HG03196 (cell line): Measurements from ENCODE around the gene PCED1B.
"Not testable (repeated sequence)": the region's sequence is repeated elsewhere in the genome, so short reads cannot be mapped to it uniquely, and the experiment has no call there.

Experiments
- ATAC-seq: cut with Tn5 transposase; IDR thresholded peaks from one replicate; pipeline ENCODE4 v1.9.1; 2021; ENCODE audit not compliant: unreplicated experiment

The PCED1B gene, protein sequence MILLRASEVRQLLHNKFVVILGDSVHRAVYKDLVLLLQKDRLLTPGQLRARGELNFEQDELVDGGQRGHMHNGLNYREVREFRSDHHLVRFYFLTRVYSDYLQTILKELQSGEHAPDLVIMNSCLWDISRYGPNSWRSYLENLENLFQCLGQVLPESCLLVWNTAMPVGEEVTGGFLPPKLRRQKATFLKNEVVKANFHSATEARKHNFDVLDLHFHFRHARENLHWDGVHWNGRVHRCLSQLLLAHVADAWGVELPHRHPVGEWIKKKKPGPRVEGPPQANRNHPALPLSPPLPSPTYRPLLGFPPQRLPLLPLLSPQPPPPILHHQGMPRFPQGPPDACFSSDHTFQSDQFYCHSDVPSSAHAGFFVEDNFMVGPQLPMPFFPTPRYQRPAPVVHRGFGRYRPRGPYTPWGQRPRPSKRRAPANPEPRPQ

DNA sequence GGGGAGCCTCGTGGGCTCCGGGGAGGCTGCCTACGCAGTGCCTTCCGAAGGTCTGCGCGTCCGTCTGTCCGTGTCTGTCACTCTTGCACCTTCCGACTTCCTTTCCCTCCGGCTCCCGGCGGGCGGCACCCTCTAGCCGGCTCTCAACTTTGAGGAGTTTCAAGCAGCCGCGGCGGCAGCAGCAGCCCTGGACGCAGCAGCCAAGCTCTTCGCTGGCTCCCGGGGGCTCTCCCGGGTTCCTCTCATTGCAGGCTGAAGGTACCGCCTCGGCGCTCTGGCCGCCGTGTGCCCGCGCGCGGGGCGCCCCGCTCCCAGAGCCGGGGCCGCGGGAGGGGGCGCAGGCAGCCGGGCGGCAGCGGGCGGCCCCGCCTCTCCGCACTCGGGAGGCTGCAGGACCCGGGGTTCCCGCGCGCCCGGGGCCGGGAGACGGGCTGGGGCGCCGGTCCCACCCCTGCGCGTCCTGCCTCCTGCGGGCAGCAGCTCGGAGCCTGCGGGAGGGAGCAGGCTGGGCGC, at the start of gene PCED1B, which contains the start of gene AMIGO2:
PCED1B (plus strand) TSS at position 154 of the 513 bp plus-strand sequence. CDS start 155,443 bp downstream, outside the sequence.
AMIGO2 (minus strand) TSS at position 492 of the 513 bp plus-strand sequence. CDS start 957 bp downstream, outside the sequence.
- peak; percentile 63 for ATAC-seq

DNA sequence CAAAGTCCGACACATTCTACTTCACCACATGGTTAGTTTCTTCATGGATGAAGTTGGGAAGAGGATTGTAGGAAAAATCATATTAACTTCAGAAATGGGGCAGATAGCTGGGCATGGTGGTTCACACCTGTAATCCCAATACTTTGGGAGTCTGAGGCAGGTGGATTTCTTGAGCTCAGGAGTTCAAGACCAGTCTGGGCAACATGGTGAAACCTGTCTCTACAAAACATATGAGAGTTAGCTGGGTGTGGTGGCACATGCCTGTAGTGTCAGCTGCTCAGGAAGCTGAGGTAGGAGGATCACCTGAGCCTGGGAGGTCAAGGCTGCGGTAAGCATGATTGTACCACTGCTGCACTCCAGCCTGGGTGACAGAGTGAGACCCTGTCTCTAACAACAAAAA, 49.5 kb upstream of the PCED1B start:
- ATAC-seq: no peak

DNA sequence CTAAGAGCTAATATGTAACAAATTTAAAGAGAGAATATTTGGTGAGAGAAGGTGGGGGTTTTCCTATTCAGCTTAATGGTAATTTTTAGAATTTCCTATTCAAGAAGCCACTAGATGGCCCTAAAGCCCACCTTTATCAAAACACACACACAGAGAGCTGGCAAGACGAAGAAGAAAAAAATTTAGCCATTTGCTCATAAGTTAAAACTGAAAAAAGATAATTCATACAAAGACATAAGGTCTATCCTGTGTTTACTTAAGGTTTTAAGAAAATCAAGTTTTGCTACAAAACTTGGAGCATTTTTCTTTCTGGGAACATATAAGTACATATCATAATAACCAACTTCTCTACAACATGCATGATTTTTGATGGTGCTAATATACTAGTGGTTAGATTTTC, 46.8 kb upstream of the PCED1B start:
- ATAC-seq: no peak

DNA sequence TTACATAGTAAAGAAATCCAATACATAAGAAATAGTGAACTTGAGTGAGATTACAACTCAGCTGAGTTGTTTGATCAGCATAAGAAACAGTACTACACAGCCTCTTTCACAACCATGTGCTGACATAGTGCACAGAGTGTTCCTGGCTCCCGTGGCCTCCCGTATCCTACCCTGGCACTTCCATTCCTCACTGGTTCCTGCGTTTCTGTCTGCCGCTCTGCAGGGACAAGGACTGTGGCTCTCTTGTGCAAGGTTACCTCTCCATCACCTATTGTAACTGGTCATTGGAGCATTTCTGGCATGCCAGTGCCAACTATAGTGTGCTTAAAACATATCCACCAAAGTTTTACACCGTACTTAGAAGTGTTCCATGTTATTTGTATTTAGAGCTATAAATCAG, 46.3 kb upstream of the PCED1B start:
- ATAC-seq: no peak

DNA sequence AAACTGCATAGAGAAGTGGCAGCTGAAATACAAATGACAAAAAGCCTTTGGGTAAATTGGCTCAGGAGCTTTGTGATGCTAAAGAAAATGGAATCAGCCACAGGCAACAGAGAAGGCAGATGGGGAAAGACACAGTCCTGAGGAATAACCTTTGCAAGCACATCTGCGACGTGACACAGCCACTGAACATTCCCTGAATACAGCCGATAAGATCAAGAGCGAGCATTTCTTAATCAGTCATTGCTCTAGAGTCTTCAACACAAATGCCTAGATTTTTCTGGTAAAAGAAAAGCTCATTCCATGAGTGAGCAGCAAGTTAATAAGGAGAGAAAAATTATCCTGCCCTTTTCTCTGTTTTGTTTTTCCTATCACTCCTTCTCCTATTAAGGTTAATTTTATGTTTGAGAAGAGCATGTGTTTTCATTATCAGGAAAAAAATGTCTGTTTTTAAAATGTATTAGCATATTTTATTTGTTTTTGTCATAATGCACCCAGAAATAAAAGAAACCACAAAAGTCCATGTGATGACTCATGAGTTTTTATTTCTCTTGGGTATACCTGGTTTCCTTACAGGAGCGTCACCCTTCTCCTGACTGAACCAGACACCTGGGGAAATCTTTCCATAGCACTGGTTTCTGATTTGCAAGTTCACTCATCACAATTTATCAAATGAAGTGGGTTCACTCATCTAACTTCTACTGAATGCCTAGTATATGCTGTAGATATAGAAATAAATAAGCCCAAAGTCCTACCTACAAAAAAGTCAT, 45.4 kb upstream of the PCED1B start:
- no peak for ATAC-seq

DNA sequence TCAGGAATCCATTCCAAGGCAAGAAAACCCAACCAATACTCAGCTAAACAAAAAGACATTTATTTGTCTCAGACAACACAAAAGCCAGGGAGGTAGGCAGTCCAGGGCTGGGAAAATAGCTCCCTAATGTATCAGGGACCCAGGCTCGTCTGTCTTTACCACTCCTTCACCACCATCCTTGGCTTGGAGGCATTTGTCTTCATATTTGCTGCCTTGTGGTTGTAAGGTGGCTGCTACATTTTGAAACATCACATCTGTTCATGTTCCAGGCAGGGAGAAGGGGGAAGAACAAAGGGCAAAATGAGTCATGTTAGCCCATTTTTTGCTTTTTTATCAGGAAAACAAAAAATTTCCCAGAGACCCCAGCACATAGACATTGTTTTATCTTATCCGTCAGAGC, 44.8 kb upstream of the PCED1B start:
- ATAC-seq: no peak

DNA sequence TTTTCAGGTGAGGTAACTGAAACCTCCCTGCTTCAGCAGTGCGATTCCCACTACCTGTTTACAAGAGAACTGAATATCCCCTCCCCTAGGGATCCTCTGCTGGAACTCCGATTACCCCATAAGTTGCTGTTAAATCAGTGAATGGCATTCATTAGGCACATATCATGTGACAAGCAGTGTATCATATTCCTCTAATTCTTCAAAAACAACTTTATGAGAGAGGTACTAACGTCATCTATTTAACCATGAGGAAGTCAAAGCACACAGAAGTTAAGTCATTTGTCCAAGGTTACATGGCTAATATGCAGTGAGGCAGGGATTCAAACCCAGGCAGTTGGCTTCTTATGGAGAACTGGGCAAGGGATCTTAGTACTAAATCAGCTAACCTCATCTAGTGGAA, 43.9 kb upstream of the PCED1B start:
- no peak for ATAC-seq

DNA sequence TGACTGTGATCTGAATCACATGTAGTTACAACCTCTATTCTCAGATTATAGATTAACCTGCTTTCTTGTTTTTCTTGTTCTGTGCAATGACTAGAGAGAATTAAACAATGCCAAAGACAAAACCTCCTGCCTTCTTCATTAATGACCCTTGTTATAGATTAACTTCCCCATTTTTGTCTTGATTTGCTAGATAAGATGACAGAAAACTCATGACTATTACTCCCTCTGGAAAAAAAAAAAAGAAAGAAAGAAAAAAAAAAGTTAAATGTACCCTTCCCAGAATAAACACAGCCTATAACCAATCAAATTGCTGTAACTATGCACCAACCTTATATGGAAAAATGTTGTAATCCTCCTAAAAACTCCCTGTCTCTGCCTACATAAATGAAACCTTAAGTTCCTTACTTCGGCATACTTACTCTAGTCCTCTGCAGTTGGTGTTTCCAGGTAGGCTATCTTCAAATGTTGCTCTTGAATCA, 41.1 kb upstream of the PCED1B start:
- ATAC-seq: no peak

DNA sequence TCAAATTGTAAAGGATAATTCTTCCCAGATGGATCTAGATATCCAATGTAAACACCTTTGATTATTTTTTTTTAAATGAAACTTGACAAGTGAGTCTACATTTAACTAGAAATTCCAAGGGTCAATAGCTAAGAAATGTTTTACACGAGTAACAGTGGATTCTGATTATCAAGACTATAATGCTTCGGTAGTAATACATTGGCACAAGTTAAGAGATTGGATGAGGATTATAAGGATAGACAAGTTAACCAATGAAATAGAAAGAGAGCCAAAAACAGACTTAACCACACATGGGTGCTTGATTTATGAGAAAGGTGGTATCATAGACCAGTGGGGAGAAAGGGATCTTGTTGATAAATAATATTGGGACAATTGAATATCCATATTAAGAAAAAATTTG, 40.3 kb upstream of the PCED1B start:
- no peak for ATAC-seq

DNA sequence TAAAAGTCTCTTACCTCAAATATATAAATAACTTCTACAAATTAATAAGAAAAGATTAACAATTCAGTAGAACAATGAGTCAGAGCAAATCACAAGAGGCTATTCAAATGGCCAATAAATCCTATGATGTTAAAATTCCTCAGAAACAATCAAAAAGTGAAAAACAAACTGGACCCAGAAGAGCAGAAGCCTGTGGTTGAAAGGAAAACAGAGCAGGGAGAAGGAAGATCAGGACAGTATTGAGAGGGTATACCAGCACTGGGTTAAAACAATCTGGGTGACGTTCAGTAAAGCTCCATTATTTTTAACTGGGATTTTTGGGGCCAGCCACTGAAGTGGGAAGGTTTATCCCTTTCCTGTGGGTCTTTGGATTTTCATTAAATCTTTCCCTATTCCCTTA, 39.7 kb upstream of the PCED1B start:
- ATAC-seq: no peak

DNA sequence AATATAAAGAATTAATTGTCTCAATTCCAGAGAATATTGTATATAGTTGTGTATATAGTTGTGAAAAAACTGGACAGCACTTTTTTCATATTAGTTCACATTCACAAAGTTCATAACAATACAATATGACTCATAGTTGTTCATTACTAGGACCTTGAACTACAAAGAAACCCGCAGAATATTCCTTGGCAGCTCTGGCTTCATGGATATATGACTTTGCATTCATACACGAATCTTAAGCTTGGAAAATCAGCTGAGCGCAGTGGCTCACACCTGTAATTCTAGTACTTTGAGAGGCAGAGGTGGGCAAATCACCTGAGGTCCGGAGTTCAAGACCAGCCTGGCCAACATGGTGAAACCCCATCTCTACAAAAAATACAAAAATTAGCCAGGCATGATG, 38.1 kb upstream of the PCED1B start:
- ATAC-seq: no peak

DNA sequence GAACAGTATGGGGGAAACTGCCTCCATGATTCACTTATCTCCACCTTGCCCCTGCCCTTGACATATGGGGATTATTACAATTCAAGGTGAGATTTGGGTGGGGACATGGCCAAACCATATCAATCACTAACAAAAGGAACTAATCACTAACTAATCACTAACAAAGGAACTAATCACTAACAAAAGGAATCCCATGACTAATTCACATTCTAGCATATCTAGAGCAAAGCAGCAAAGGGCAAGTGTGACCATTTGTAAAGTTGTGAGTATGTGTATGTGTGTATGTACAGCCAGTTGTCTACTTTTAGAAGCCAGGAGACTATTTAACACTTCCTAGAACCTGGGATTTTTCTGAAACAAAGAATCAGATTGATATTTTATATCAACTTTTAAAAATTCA, 30.9 kb upstream of the PCED1B start:
- ATAC-seq: no peak

DNA sequence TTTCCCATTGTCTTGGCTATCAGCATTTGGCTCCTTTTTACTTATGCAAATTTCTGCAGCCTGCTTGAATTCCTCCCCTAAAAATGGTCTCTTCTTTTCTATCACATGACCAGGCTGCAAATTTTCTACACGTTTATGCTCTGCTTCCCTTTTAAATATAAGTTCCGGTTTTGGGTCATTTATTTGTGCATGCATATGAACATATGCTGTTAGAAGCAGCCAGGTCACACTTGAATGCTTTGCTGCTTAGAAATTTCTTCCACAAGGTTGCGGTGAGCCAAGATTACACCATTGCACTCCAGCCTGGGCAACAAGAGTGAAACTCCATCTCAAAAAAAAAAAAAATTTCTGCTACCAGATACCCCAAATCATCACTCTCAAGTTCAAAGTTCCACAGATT, 28.1 kb upstream of the PCED1B start:
- ATAC-seq: not testable (repeated sequence)

DNA sequence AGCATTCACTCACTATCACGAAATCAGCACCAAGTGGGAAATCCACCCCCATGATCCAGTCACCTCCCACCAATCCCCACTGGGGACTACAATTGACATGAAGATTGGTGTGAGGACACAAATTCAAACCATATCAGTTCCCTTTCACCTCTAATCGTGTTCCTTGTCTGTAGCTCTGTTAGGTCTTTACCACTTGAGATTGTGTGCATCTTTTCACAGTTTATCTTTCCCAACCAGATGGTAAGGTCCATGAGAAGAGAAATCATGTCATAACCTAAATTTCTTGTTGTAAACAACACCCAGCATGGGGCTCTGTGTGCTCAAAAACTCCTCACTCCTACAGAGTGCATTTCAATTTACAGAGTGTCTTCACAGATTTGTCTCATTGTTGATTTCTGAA, 27.1 kb upstream of the PCED1B start:
- ATAC-seq: no peak

DNA sequence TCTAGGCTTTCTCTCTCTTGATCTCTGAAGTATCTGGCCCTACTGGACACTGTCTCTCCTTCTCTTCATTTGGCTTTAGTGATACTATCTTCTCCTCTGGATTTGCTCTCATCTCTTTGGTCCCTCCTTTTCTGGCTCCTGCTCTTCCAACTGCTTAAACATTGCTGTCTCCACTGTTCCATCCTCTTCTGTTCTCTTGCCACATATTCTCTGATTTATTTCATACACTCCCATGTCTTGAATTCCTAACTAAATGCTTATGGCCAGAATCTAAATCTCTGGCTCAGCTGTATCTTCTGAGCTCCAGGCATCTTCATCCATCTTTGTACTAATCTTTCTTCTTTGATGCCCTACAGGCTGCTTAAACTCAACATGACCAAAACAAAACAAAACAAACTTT, 25.5 kb upstream of the PCED1B start:
- ATAC-seq: no peak

DNA sequence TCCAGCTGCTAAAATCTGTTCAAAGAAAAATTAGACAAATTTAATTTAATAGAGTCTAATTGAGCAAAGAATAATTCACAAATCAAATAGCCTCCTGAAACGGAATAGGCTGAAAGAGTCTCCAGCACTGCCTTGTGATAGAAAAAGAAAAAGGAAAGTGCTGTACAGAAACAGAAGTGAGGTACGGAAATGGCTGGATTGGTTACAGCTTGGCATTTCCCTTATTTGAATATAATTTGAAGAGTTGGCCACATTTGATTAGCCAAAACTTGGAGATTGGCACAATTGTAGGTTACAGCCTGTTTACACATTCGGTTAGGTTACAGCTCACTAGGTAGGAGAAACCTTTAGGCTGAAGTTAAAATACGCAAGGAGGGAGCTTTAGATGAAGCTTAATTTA, 24.8 kb upstream of the PCED1B start:
- no peak for ATAC-seq

DNA sequence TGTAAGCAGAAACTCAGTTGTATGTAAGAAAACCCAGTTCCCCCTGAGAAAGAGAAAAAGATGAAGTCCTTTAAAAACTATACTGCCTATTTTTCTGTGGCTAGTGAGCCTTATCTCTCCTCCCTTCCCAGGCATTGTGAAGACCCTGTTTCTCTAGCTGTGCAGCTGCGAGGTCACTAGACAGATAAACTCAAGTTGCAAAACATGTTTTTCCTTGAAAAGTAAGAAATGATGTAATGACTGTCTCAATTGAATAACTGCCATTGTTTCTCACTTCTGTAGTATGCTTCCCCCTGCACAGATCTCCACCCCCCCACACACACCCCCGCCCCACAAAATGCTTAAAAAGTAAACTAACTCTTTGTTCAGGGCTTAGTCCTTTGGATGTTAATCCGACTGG, 23.6 kb upstream of the PCED1B start:
- ATAC-seq: not testable (repeated sequence)

DNA sequence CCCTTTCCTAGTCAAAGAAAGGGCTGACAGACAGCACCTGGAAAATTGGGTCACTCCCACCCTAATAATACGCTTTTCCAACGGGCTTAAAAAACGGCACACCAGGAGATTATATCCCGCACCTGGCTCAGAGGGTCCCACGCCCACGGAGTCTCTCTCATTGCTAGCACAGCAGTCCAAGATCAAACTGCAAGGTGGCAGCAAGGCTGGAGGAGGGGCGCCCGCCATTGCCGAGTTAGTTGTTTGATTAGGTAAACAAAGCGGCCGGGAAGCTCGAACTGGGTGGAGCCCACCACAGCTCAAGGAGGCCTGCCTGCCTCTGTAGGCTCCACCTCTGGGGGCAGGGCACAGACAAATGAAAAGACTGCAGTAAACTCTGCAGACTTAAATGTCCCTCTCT, 22.5 kb upstream of the PCED1B start:
- not testable (repeated sequence) for ATAC-seq

DNA sequence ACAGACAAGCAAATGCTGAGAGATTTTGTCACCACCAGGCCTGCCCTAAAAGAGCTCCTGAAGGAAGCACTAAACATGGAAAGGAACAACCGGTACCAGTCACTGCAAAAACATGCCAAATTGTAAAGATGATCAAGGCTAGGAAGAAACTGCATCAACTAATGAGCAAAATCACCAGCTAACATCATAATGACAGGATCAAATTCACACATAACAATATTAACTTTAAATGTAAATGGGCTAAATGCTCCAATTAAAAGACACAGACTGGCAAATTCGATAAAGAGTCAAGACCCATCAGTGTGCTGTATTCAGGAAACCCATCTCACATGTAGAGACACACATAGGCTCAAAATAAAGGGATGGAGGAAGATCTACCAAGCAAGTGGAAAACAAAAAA, 20.8 kb upstream of the PCED1B start:
- not testable (repeated sequence) for ATAC-seq

DNA sequence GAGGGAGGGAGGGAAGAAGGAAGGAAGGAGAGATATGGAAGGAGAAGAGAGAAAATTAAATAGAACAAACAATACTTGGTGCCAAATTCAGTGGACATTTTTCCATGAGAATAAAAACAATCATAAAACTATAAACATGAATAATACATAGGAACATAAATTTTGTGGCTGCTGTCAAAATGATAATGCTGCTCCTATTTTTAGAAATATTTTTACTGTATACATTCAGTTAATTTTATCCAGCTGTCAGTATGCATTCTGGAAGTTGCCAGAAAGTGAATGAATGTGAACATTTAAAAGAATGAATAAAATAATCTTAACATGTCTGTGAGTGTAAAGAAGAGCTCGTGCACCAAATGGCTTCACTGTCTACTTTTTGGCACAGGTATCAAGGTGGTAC, 13.9 kb upstream of the PCED1B start:
- ATAC-seq: no peak

DNA sequence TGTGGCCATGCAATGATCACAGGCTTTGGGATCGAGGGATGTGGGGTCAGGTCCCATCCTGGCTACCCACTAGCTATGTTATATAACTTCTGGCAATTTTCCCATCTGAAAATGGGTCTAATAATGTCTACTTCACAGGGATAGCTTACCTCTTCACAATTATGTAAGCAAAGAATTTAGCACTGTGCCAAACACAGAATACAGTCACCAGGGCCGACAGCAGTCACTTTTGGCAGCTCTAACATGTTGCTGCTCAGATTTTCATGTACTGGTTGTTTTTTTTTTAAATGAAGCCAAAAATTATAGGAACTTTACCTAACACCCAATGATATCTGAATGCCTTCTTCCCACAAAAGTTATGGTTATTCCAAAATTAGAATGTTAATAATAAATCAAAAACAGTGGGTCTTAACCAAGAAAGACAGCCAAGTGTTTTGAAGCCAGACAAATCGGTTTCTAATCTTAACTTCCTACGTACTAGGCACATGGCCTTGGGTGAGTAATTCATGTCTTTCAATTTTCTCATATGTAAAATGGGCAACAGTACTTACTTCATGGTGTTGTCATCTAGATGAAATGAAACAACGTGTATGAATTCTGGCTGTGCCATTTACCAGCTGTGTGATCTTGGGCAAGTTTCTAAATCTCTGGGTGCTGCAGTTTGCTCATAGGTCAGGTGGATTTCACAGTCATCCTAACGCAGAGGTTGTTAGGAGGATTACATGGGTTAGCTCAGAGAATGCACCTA, 13.0 kb upstream of the PCED1B start:
- no peak for ATAC-seq
